Activated effector memory CD4-positive, alpha-beta T cell treated with anti-CD3 and anti-CD28 coated beads, Interleukin-2, amount 50 U/mL, for 16 hours (primary cell): ENCODE measurements around the gene IFT122.
"Not testable (repeated sequence)": the region's sequence is repeated elsewhere in the genome, so short reads cannot be mapped to it uniquely, and the experiment has no call there.

Experiments used
- DNase-seq: peaks from one replicate; pipeline ENCODE4 v3.0.0-alpha.2; 2020

The IFT122 gene

DNA sequence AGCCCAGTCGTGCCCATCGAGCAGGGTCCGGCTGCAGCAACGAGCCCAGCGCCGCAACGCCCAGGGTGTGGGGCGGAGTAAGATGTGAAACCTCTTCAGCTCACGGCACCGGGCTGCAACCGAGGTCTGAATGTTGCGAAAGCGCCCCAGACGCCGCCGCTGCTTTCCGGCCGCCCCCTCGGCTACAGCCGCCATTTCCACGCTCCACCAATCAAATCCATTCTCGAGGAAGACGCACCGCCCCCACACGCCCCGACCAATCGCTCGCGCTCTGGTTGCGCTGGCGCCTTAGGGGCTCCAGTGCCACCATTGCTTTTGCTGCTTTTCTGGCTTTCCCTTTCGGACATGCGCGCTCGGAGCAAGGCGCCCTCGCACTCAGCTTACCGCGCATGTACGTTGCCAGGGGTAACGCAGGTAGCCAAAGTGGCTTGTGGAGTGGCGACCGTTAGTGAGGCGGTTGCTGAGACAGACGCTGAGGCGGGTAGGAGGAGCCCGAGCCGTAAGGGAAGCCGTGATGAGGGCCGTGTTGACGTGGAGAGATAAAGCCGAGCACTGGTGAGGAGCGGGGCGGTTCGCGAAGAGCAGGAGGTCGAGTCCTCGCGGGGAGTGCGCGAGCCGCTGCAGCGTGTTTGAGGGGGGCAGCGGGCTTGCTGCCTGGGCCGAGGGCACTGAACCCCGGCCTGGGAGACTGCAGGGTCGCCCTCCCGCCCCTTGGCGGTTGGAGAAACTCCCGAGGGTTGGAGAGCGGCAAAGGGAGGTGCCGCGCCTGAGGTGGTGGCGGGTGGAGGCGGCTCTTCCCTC lies at the start of gene IFT122, which contains the start of gene MBD4:
TSS of gene IFT122 (plus strand) at position 408 of the 801 bp plus-strand sequence. CDS start at position 515, 107 bp downstream.
TSS of gene MBD4 (minus strand) at position 132 of the 801 bp plus-strand sequence. CDS start at position 17, 115 bp downstream.
- peak; percentile 100 for DNase-seq

DNA sequence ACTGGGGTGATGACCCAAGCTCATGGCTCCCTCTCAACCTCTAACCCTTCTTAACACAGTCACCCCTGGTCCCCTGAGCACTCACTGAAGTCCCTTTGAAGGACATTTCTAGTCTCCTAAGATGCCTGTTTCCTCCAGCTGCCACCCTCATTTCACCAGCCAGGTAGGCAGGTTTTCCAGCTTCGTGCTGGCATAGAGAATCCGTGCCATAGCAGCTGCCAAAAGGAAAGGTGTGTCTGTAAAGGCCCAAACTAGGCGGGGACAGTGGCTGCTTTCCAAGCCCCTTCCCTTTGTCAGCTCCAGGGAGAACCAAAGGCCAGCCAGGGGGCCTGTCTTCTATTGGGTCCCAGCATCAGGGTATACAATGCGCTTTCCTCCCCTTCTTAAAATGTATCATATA lies 48.4 kb upstream of the IFT122 start:
- not testable (repeated sequence) for DNase-seq

- DNase-seq = not testable (repeated sequence)
Measured at GRCh38 chr3:129392106-129392887, 47.7 kb upstream of the IFT122 start.

GRCh38 chr3:129393271-129393670 lies 46.8 kb upstream of the IFT122 start:
- no peak for DNase-seq

DNA sequence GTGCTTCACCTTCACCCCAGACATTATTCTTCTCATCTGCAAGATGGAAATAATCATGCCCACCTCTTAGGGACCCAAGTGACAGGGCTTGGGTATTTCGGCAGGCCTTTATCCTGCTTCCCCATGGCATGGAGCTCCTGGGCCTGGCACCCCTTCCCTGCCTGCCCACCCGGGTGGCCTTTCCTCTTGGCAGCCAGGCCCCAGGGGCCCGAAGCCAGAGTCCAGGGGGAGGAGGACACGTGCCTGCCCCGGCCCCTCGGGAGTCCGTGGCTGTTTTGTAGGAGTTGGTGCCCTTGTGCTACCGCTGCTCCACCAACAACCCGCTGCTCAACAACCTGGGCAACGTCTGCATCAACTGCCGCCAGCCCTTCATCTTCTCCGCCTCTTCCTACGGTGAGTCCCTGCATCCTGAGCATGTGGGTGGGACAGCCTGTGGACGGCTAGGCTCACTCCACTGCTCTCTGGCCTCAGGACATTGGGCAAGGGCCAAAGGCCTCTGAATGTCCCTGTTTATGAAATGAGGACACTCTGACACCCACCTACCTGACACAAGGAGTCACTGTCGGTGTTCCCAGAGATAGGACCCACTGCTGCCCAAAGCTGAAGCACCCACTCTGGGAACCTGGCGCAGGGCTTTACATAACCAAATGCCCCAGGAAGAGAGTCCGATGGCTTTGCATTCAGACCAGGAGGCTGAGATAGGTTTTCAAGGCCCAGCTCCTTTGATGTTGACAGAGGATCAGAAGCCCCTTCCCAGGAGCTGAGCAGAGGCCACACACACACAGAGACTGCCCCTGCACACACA lies 46.1 kb upstream of the IFT122 start:
- not testable (repeated sequence) for DNase-seq

DNA sequence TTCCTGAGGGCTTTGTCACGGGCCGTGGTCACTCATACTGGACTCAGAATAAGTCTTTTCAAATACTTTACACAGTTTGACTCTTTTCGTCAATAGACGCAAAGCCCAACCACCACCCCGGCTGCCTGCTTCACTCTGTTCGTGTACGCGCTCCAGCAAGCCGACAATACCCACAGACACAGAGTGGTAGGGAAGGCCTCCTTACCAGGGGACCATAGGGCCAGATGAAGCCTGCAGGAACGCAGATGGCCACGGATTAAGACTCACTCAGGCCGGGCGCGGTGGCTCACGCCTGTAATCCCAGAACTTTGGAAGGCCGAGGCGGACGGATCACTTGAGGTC lies 41.2 kb upstream of the IFT122 start:
- peak; percentile 69 for DNase-seq

- DNase-seq = peak; percentile 90
Measured at GRCh38 chr3:129399145-129399894, 40.7 kb upstream of the IFT122 start.

DNA sequence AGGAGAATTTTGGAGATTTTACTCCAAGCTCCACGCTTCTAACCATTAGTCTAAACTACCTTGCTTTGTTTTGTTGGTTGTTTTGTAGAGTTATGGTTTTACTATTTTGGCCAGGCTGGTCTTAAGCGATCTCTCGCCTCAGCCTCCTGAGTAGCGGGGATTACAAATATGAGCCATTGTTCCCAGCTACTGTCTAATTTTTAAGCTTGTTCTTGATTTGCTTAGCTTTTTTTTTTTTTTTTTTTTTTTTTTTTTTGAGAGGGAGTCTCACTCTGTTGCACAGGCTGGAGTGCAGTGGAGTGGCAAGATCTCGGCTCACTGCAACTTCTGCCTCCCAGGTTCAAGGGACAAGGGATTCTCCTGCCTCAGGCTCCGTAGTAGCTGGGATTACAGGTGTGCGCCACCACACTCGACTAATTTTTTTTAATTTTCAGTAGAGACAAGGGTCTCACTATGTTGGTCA lies 40.1 kb upstream of the IFT122 start:
- no peak for DNase-seq

- DNase-seq = no peak
Measured at GRCh38 chr3:129402210-129402609, 37.8 kb upstream of the IFT122 start.

- no peak for DNase-seq
Measured at GRCh38 chr3:129402616-129403015, 37.4 kb upstream of the IFT122 start.

- DNase-seq = no peak
Measured at GRCh38 chr3:129403450-129403849, 36.6 kb upstream of the IFT122 start.

DNA sequence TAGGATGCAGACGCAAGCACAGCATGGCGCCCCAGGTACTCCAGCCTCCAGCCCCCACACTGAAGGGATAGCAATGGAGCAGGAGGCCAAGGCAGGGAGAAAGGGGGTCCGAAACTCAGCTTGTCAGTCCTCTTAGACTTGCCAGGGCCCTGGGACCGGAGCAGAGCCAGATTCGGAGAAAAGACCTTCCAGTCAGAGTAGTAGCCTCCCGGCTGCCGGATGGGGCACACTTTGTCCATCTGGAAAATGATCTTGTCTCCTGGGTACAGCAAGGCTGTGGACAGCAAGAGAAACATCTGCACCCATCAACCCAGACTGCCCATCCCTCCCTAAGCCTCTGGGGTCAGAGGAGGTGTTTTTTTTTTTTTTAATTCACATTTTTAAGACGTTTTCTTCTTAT lies 35.9 kb upstream of the IFT122 start:
- no peak for DNase-seq

DNA sequence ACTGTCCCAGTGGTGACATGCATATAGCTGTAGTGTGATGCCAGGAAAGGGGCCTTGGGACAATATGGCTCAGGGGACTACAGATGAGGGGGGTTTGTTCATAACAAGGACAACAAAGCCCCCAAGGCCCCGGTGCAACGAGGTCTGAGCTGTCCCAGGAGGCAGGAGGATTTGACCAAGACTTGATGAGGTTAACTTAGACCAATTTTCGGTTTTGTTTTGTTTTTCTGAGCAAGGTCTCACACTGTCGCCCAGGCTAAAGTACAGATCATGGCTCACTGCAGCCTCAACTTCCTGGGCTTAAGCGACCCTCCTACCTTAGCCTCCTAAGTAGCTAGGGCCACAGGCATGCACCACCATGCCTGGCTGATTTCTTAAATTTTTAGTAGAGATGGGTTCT lies 35.4 kb upstream of the IFT122 start:
- DNase-seq = no peak

GRCh38 chr3:129409541-129409940 lies 30.5 kb upstream of the IFT122 start:
- no peak for DNase-seq

DNA sequence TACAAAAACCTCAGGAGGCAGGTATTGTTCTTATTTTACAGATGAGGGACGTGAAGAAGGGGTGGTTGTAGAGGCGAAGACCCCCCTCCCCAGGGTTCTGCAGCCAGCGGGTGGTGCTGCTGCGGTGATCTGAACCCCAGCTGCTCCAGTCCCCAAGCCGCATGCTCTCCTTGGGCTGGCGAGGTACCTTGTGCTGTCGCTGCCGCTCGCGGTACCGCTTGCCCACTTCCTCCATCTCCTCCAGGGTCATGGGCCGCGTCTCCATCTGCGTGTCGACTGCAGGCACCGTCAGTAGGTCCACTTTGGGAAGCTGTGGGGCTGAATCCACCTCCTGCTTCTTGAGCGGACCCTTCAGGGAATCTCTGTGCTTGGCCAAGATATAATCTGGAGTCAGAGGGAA lies 29.1 kb upstream of the IFT122 start:
- no peak for DNase-seq

- DNase-seq = no peak
Measured at GRCh38 chr3:129412542-129413198, 27.4 kb upstream of the IFT122 start.

GRCh38 chr3:129413238-129413637 lies 26.8 kb upstream of the IFT122 start:
- DNase-seq = not testable (repeated sequence)

DNA sequence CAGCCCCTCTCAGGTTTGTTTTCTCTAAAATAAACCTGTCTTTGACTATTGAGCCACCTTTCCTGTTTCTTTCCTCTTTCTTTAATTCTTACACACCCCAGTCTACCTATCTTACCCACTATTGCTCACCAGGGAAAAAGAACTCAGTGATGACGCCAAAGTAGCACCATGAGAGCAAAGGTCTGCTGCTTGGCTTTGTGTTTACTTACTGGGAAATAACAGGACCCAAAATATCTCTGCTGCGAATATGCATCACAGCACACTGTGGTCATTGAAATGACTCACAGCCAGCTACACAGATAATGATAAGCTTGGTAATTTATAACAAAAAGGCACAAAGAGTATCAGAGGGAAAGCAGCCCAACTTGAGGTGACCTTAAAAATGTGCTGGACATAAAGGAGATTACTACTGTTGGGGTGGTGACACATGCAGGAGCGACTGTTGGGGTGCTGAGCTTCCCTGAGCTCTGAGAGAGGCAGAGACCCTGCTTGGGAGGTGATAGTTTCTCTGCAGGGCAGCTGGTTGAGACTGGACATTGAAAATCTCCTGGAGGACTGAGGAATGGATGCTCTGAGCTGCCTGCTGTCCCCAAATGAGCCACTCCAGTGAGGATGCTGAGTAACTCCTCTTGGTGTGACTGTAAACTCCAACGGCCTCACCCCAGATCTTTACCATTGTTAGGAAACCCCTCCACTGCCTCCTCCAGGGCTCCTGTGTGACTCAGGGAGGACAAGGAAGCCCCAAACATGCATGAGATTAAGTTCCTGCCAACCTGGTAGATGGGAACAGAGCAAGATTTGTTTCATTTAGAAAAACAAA lies 26.1 kb upstream of the IFT122 start:
- no peak for DNase-seq

DNA sequence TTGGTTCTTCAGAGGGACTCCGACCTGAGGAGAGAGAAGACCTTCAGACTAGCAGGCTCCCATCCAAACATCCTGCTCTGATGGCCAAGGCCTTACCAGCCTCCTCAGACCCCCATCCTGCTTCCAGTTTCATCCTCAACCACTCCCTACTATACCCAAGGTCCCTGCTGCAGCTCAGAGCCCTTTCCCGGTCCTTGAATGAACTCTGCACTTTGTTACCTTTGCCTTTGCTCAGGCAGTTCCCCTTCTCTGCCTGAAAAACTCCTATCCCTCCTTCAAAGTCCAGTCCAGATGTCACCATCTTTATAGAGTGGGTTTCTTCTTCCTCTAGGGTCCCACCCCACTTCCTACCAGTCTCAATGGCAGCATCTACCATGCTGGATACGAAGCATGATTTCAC lies 24.6 kb upstream of the IFT122 start:
- no peak for DNase-seq

GRCh38 chr3:129415830-129416229 lies 24.2 kb upstream of the IFT122 start:
- DNase-seq = no peak

DNA sequence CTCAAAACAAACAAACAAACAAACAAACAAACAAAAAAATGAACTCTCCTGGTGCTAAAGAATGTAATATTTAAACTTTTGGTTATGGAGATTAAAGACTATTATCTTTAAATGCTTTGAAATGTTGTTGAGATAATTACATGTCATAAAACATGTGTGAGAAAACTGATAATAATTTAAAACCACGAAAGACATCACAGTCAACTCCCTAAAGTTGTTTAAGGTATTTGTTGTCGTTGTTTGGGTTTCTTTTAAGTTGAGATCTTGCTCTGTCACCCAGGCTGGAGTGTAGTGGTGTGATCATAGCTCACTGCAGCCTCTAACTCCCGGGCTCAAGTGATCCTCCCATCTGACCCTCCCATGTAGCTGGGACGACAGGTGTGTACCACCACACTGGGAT lies 23.6 kb upstream of the IFT122 start:
- DNase-seq = no peak
